Testis (tissue), 2 donors: ENCODE measurements around the gene INO80.

Source experiments
- POLR2A ChIP-seq: fragments of 450-650 bp; IDR thresholded peaks from one replicate; pipeline ENCODE4 v1.6.1; 2017; ENCODE audit warnings: antibody characterized with exemption, mild to moderate bottlenecking, moderate library complexity
- TF ChIP-seq, protein P1 (sequence below), 3 experiments: fragments of 450-650 bp in 2 of 3; fragments of 200-600 bp in 1 of 3; sonication (generic) in 1 of 3; IDR thresholded peaks; one replicate each; pipeline ENCODE4 v1.5.1; 2016 to 2019; ENCODE audit warnings: antibody characterized with exemption in 3 of 3, mild to moderate bottlenecking in 2 of 3, moderate library complexity in 1 of 3

GRCh38 chr15:40964006-40964405 lies 152.1 kb downstream of the INO80 start:
- TF ChIP-seq, protein P1, sequence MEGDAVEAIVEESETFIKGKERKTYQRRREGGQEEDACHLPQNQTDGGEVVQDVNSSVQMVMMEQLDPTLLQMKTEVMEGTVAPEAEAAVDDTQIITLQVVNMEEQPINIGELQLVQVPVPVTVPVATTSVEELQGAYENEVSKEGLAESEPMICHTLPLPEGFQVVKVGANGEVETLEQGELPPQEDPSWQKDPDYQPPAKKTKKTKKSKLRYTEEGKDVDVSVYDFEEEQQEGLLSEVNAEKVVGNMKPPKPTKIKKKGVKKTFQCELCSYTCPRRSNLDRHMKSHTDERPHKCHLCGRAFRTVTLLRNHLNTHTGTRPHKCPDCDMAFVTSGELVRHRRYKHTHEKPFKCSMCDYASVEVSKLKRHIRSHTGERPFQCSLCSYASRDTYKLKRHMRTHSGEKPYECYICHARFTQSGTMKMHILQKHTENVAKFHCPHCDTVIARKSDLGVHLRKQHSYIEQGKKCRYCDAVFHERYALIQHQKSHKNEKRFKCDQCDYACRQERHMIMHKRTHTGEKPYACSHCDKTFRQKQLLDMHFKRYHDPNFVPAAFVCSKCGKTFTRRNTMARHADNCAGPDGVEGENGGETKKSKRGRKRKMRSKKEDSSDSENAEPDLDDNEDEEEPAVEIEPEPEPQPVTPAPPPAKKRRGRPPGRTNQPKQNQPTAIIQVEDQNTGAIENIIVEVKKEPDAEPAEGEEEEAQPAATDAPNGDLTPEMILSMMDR (IDR thresholded peaks at IDR 0.05): no peak
- TF ChIP-seq POLR2A: no peak
